ENCODE measurements around the gene DNAH17. TPM values are rescaled to one million over a fixed set of nuclear protein-coding genes. Genes with fewer than 3 reads are reported as not detected.

The DNAH17 gene
- total RNA-seq, 1 donor from 2014 or later = 1.3 TPM

DNA sequence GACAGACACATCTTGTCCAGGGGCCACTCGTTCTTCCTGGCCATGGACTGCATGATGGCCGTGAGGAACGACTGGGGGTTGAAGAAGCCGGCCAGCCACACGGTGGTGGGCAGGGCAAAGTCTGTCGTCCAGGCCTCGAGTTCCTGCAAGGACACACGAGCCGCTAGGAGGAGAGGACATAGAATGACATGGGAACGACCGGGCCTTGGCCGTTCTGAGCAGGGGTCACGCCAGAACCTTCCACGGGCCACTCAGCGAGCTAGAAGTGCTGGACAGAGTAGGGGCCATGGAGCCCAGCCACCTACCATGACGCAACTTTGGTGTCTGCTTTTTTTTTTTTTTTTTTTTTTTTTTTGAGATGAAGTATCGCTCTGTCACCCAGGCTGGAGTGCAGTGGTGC, 151.8 kb downstream of the DNAH17 start:
- TF ChIP-seq, protein P1, sequence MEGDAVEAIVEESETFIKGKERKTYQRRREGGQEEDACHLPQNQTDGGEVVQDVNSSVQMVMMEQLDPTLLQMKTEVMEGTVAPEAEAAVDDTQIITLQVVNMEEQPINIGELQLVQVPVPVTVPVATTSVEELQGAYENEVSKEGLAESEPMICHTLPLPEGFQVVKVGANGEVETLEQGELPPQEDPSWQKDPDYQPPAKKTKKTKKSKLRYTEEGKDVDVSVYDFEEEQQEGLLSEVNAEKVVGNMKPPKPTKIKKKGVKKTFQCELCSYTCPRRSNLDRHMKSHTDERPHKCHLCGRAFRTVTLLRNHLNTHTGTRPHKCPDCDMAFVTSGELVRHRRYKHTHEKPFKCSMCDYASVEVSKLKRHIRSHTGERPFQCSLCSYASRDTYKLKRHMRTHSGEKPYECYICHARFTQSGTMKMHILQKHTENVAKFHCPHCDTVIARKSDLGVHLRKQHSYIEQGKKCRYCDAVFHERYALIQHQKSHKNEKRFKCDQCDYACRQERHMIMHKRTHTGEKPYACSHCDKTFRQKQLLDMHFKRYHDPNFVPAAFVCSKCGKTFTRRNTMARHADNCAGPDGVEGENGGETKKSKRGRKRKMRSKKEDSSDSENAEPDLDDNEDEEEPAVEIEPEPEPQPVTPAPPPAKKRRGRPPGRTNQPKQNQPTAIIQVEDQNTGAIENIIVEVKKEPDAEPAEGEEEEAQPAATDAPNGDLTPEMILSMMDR (IDR thresholded peaks at IDR 0.05; ENCODE audit: partially characterized antibody, unreplicated experiment) = no peak
- no peak overlapping the region for H3K27ac Mint-ChIP-seq (ENCODE audit: unreplicated experiment)
- peaks cover 5% of the 10 kb centered on the region for H3K36me3 Mint-ChIP-seq (ENCODE audit: unreplicated experiment)
- H3K27me3 Mint-ChIP-seq (ENCODE audit: unreplicated experiment) = peaks cover 5% of the 10 kb centered on the region
- DNase-seq = no peak
- no peaks in the 10 kb centered on the region for H3K9me3 Mint-ChIP-seq (ENCODE audit: unreplicated experiment)
- no peak overlapping the region for H3K4me3 Mint-ChIP-seq (ENCODE audit: unreplicated experiment)
- peaks cover 21% of the 10 kb centered on the region for H3K4me1 Mint-ChIP-seq (ENCODE audit: low read depth, unreplicated experiment)

DNA sequence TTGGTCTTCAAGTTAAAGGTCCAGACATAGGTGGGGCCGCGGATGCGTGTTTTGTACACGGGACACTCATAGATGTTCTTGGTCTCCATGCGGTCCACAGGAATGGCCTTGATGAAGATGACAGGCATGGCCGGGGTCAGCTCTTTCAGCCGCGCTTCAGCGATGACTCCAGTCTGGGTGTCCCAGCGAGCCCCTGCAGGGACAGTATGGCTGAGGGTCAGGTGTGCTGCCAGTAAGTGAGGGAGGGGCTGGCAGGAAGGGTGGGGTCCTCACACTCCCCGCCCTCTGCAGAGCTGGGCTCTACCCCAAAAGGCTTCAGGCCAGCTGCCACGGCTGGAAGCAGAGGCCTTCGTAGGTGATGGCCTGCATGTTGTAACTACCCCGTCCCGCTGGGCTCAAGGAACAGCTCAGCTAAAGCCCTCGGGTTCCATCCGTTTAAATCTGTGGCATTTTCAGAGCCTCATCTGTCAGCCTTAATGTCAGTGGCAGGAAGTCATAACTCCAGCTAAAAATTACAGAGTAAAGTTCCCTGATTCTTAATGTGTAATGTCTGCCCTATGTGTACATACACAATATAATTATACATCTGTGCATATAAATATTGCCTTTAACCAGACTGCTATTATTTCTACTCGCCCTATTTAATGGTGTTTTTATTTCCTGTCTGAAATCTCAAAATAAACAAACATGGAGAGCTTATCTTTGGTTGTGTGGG, 153.1 kb downstream of the DNAH17 start:
- H3K9me3 Mint-ChIP-seq (ENCODE audit: unreplicated experiment) = peaks cover 5% of the 10 kb centered on the region
- H3K4me1 Mint-ChIP-seq (ENCODE audit: low read depth, unreplicated experiment) = peaks cover 29% of the 10 kb centered on the region
- DNase-seq = no peak
- peaks cover 8% of the 10 kb centered on the region for H3K27me3 Mint-ChIP-seq (ENCODE audit: unreplicated experiment)
- H3K27ac Mint-ChIP-seq (ENCODE audit: unreplicated experiment) = no peak overlapping the region
- TF ChIP-seq, protein P1 (IDR thresholded peaks at IDR 0.05; ENCODE audit: partially characterized antibody, unreplicated experiment) = no peak
- H3K36me3 Mint-ChIP-seq (ENCODE audit: unreplicated experiment) = peaks cover 6% of the 10 kb centered on the region
- no peak overlapping the region for H3K4me3 Mint-ChIP-seq (ENCODE audit: unreplicated experiment)

DNA sequence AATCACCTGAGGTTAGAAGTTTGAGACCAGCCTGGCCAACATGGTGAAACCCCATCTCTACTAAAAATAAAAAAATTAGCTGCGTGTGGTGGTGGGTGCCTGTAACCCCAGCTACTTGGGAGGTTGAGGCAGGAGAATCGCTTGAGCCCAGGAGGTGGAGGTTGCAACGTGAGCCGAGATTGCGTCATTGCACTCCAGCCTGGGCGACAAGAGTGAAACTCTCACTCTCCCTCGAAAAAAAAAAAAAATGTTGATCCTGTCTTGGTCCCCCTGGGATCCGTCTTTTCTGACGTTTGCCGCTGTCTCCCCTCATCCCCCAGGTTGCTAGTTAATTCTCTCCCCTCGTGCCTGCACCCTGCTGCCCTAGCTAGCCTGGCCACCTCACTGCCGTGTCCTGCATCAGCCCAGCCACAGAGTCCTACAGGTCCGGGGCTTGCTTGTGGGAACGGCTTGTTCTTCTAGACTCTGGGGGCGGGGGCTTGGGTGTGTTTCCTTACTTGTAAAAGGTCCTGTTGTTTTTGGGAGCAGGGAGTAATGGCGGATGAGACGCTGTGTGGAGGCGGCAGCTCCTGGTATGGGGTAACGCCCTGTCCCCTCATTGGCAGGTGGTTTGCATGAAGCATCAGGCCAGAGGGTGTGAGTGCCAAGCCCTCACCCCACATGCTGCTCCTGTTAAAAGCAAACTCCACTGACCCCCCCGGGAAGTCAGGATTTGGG, 154.2 kb downstream of the DNAH17 start:
- no peak for DNase-seq
- Mint-ChIP-seq H3K27me3 (ENCODE audit: unreplicated experiment) (peaks cover 4% of the 10 kb centered on the region), H3K4me1 (ENCODE audit: low read depth, unreplicated experiment) (peaks cover 27% of the 10 kb centered on the region), H3K27ac (ENCODE audit: unreplicated experiment) (peak overlapping the region; percentile 8), H3K36me3 (ENCODE audit: unreplicated experiment) (peaks cover 6% of the 10 kb centered on the region), H3K4me3 (ENCODE audit: unreplicated experiment) (no peak overlapping the region), H3K9me3 (ENCODE audit: unreplicated experiment) (peaks cover 5% of the 10 kb centered on the region)
- TF ChIP-seq, protein P1 (IDR thresholded peaks at IDR 0.05; ENCODE audit: partially characterized antibody, unreplicated experiment) = no peak

DNA sequence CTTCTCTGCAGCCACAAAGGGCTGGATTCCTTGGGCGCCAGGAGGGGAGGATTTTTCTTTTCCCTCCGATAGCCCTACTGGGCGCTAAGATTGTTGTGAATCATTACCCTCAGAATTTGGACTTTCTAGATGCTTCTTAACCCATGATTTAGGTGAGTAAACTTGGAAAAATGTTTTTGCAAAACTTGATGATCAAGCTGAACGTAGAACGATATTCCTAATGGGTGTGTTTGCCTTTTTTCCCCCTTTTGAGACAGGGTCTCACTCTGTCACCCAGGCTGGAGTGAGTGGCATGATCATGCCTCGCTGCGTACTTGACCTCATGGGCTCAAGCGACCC, 155.0 kb downstream of the DNAH17 start:
- no peak overlapping the region for H3K4me3 Mint-ChIP-seq (ENCODE audit: unreplicated experiment)

More for the DNA sequence above, 155.0 kb downstream of the DNAH17 start:
- Mint-ChIP-seq H3K4me1 (ENCODE audit: low read depth, unreplicated experiment) (peaks cover 32% of the 10 kb centered on the region), H3K27ac (ENCODE audit: unreplicated experiment) (no peak overlapping the region), H3K27me3 (ENCODE audit: unreplicated experiment) (peaks cover 4% of the 10 kb centered on the region), H3K9me3 (ENCODE audit: unreplicated experiment) (peaks cover 5% of the 10 kb centered on the region), H3K36me3 (ENCODE audit: unreplicated experiment) (peaks cover 6% of the 10 kb centered on the region)
- no peak for DNase-seq
- TF ChIP-seq, protein P1 (IDR thresholded peaks at IDR 0.05; ENCODE audit: partially characterized antibody, unreplicated experiment) = no peak
